Measurements from ENCODE around the gene USE1.

DNA sequence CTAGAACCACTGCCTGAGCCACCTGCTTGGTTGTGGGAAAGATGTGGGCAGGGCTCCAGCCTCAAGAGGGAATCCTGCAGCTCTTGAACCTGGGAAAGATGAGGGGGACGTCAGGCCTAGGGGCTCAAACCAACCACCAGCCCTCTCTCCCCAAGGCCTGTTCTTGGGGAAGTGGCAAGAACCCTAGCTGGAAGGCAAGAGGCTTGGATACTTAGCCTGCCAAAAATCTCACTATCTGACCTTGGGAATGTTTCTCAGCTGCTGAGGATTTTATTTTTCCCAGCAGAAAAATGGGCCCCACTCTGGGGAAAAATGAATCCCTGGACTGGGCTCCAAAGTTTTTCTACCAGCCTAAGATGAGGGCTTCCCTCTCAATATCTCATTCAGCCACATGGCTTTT is 44.8 kb downstream of the USE1 start:
- TF ChIP-seq POLR2A (IDR thresholded peaks at IDR 0.05; ENCODE audit: low read depth, low read length) (no peak), MXI1 (IDR thresholded peaks at IDR 0.05; ENCODE audit: borderline replicate concordance, low read depth, low read length) (no peak), BHLHE40 (IDR thresholded peaks at IDR 0.05; ENCODE audit: low read depth, low read length) (no peak), MAZ (IDR thresholded peaks at IDR 0.05; ENCODE audit: borderline replicate concordance, low read depth, low read length) (no peak), CEBPB (IDR thresholded peaks at IDR 0.05; ENCODE audit: low read depth, low read length) (no peak)
- TF ChIP-seq, protein P1, sequence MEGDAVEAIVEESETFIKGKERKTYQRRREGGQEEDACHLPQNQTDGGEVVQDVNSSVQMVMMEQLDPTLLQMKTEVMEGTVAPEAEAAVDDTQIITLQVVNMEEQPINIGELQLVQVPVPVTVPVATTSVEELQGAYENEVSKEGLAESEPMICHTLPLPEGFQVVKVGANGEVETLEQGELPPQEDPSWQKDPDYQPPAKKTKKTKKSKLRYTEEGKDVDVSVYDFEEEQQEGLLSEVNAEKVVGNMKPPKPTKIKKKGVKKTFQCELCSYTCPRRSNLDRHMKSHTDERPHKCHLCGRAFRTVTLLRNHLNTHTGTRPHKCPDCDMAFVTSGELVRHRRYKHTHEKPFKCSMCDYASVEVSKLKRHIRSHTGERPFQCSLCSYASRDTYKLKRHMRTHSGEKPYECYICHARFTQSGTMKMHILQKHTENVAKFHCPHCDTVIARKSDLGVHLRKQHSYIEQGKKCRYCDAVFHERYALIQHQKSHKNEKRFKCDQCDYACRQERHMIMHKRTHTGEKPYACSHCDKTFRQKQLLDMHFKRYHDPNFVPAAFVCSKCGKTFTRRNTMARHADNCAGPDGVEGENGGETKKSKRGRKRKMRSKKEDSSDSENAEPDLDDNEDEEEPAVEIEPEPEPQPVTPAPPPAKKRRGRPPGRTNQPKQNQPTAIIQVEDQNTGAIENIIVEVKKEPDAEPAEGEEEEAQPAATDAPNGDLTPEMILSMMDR (conservative IDR thresholded peaks at IDR 0.05; ENCODE audit: low read depth, low read length) = no peak
- TF ChIP-seq, protein P2, sequence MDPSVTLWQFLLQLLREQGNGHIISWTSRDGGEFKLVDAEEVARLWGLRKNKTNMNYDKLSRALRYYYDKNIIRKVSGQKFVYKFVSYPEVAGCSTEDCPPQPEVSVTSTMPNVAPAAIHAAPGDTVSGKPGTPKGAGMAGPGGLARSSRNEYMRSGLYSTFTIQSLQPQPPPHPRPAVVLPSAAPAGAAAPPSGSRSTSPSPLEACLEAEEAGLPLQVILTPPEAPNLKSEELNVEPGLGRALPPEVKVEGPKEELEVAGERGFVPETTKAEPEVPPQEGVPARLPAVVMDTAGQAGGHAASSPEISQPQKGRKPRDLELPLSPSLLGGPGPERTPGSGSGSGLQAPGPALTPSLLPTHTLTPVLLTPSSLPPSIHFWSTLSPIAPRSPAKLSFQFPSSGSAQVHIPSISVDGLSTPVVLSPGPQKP (IDR thresholded peaks at IDR 0.05; ENCODE audit: borderline replicate concordance, low read depth, low read length) = no peak
- TF ChIP-seq, protein P3, sequence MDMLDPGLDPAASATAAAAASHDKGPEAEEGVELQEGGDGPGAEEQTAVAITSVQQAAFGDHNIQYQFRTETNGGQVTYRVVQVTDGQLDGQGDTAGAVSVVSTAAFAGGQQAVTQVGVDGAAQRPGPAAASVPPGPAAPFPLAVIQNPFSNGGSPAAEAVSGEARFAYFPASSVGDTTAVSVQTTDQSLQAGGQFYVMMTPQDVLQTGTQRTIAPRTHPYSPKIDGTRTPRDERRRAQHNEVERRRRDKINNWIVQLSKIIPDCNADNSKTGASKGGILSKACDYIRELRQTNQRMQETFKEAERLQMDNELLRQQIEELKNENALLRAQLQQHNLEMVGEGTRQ (IDR thresholded peaks at IDR 0.05; ENCODE audit: low read depth, low read length) = no peak

Measured in IMR-90 (cell line).